Fibroblast of peridontal ligament (primary cell): ENCODE data around the gene DCLRE1C.
"Not testable (repeated sequence)": the region's sequence is repeated elsewhere in the genome, so short reads cannot be mapped to it uniquely, and the experiment has no call there.

Experiments used
- DNase-seq: peaks from one replicate; pipeline ENCODE4 v3.0.0-alpha.2; 2010; ENCODE audit errors: extremely low read depth

Gene DCLRE1C

DNA sequence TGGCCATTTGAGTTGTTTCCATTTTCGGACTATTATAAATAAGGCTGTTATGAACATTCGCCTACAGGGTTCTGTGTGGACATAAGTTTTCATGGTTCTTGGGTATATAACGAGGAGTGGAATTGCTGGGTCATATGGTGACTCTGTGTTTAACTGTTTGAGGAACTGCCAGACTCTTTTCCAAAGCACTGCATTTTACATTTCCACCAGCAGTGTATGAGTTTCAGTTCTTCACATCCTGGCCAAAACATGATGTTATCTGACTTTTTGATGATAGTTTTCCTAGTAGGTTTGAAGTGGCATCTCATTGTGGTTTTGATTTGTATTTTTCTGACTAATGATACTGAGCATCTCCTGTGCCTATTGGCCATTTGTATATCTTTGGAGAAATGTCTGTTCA lies 69.8 kb downstream of the DCLRE1C start:
- no peak for DNase-seq

DNA sequence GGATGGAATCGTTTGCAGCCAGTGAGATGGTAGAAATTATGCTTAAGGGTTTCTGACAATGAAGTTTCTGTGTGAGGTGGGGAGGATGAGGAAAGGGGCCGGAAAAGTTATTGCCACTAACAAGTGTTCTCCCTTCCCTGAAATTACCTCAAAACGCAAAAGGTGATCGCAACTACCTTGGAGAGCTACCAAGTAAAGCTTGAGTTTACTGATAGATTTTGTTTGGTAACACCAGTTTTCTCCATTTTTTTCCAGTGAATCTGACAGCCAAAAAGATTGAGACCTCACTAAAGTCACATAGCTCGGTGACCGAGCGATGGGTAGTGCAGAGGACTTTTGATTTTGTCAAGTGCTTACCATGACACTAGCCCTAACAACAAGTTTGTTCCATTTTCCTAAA lies 73.7 kb downstream of the DCLRE1C start:
- no peak for DNase-seq

DNA sequence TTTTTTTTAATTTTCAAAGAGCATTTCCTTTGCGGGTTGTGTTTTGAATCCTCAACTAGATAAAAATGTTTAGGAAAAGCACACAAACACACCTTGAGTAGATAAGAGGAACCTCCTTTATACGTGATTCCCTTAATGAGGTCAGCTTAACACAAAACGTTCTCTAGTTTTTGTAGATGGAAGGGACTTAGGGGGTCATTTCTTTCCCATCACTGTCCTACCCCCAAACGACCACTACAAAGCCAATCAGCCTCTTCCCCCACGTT lies 74.0 kb downstream of the DCLRE1C start:
- DNase-seq = no peak

GRCh38 chr10:14879124-14879927 lies 74.6 kb downstream of the DCLRE1C start:
- no peak for DNase-seq

DNA sequence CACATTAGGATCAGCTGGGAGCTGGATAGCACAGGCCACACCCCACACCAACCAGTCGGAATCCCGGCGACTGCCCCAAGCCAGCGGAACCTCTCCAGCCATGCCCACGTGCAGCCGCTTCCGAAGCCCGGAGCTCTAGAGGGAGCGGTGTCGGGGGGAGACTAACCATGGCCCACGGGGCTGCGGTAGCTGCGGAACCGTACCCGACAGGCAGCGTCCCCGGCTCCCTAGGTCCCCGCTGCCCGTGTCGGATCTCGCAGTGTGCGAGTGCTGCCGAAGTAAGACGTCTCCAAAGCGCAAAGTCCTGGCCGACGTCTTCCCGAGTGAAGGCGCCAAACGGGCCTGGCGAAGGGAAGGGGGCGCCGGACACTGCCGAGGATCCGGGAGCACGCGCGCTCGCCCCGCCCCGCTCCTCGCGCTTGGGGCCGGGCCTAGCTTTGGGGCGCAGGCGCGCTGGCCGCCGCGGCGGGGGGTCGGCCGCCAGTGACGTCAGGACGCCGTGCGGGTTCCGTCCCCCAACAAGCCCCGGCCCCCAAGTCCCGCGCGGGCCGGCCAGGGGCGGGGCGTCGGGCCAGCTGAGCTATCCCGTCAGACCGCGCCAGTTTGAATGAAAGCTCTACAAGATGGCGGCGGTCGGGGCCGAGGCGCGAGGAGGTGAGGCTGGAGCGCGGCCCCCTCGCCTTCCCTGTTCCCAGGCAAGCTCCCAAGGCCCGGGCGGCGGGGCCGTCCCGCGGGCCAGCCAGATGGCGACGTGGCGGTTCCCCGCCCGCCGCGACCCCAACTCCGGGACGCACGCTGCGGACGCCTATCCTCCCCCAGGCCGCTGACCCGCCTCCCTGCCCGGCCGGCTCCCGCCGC lies 75.4 kb downstream of the DCLRE1C start, which contains the start of gene SUV39H2:
SUV39H2 (plus strand) TSS at position 601 of the 858 bp plus-strand sequence; CDS start at position 624, 23 bp downstream.
- DNase-seq = peak; percentile 90

DNA sequence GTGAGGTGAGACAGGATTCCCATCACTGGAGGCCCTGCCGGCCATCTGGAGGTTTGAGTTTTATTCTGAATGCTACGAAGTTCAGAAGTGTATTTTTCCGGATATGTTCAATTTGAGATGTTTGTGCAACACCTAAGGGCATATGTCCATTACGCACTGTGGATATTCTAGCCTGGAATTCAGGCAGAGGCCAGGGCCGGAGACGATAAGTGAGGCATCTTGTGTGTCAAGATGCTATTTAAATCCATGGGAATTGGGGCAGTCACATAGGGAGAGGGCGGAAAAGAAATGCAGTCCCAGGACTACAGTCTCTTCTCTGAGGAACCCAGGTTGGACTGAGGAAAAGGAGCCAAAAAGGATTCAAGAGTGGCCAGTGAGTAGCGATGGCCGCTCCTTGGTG lies 77.1 kb downstream of the DCLRE1C start:
- DNase-seq = no peak

DNA sequence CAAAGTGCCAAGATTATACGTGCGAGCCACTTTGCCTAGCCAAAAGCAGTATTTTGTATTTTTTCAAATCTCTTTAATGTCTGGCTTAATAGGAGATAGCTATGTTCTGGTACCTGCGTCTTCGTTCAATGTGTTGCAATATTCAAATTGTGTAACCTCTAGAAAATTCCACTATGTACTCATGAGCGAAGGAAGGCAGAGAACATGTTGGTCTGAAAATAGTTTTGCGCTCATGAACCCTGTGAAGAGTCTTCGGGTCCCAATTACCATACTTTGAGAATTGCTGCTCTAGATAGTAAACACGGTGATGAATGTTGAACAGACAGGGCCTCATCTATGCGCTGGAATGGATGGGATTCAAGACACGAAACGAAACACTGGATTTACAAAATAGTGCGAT lies 78.0 kb downstream of the DCLRE1C start:
- DNase-seq = no peak

DNA sequence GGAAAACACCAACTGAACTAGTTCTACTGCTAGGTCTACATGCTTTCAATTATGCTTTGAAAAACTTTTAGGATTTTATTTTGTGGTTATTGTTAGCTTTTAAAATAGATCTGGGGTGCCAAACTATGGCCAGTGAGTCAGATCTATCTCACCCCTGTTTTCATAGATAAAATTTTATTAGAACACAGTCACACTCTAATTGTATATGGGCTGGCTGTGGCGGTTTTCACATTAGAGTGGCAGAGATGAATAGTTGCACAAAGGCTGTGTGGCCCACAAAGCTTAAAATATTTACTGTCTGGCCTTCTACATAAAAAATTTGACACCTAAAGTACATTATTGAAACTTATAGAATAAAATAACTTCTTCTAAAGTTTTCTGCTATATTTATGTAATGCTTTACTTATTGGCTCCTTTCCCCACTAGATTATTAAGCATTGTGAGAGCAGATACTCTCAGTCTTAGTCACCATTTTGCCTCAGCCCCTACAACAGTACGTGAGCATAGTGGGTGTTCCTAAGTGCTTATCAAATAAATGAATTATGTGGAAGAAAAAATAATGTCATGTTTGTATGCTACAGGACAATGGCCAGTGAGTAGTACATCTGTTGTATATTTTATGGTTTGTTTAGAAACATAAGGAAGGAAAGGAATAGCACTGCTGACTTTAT lies 80.7 kb downstream of the DCLRE1C start:
- DNase-seq = peak; percentile 37

- DNase-seq = not testable (repeated sequence)
Measured at GRCh38 chr10:14864871-14865270, 89.0 kb downstream of the DCLRE1C start.

DNA sequence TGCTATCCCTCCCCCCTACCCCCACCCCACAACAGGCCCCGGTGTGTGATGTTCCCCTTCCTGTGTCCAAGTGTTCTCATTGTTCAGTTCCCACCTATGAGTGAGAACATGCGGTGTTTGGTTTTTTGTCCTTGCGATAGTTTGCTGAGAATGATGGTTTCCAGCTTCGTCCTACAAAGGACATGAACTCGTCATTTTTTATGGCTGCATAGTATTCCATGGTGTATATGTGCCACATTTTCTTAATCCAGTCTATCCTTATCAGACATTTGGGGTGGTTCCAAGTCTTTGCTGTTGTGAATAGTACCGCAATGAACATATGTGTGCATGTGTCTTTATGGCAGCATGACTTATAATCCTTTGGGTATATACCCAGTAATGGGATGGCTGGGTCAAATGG lies 89.4 kb downstream of the DCLRE1C start:
- DNase-seq = not testable (repeated sequence)

DNA sequence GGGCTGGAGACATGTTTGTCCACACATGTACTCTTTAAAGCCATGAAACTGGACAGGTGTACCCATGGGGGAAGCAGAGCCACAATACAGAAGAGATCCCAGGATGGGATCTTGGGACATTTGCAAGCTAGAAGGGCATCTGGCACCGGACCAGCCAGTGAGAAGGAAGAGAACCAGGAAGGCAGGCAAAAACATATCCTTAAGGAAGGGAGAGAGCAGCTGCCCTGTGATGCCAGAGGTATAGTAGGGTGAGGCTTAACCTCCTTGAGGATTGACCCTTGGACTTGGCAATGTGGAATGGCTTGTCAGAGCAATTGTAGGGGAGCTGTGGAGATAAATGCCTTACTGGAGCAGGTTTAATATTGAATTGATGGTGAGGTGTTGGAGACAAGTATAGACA lies 93.1 kb downstream of the DCLRE1C start:
- DNase-seq = no peak

GRCh38 chr10:14859775-14860174 lies 94.1 kb downstream of the DCLRE1C start:
- DNase-seq = peak; percentile 34

- no peak for DNase-seq
Measured at GRCh38 chr10:14859043-14859442, 94.9 kb downstream of the DCLRE1C start.

GRCh38 chr10:14858338-14858960 lies 95.4 kb downstream of the DCLRE1C start:
- no peak for DNase-seq

DNA sequence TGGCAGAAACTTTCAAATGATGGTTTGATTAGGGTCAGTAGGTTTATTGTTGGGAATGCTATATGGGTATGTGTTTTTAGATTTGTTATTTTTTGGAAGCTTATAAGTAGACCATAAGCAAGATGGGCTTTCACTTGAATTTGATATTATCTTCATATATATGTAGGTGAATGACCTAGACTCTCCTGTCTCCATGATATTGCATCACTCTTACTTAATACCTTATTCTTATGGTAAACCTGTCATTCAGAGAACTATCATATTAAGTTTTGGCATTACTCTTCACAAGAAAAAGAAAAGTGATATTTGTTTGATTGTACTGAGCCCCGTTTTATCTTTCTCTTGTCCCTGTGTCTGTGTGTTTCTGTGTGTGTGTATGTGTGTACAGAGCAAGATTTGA lies 98.4 kb downstream of the DCLRE1C start:
- DNase-seq = no peak

DNA sequence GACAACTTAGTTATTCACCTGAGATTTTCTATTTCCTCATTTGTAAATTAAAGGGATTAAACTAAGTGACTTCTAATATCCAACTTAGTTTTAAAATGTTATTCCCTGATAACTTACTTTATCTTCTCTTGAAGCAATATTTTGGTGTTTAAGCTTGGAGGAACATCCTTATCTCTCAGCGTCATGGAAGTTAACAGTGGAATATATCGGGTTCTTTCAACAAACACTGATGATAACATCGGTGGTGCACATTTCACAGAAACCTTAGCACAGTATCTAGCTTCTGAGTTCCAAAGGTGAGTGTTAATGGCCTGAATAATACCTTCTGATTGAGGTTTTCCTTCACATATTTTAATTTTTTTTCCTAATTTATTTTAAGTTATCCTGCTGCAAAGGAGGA lies 101.7 kb downstream of the DCLRE1C start:
- no peak for DNase-seq
